Erythroblast (primary cell): ENCODE measurements around the gene OR51B4.

Experiments
- GATA1 ChIP-seq: IDR thresholded peaks from 2 replicates; pipeline ENCODE4 v1.6.1; 2011; ENCODE audit warnings: low read depth, mild to moderate bottlenecking, control low read depth, low read length, moderate library complexity
- POLR2A ChIP-seq: IDR thresholded peaks from 2 replicates; pipeline ENCODE4 v1.6.1; 2011; ENCODE audit warnings: mild to moderate bottlenecking, low read length

DNA sequence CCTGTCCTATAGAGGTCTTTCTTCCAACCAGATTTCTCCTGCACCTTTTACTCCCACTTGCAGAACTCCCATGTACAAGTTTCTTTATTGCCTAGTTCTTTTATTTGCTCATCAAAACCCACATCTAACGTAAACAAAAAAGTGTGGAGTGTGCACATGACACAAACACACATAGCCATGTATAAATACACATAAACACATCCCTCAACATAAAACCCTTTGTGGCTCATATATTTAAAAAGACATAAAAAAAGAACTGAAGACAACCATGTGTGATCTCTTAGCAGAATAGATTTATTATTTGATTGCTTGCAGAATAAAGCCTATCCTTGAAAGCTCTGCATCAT lies 48.9 kb downstream of the OR51B4 start:
- TF ChIP-seq POLR2A (no peak), GATA1 (no peak)
